RCC 7860 (cell line): Measurements from ENCODE around the gene ICE1.
"Not testable (repeated sequence)": the region's sequence is repeated elsewhere in the genome, so short reads cannot be mapped to it uniquely, and the experiment has no call there.

Experiments used
- DNase-seq: peaks from one replicate; pipeline ENCODE4 v3.0.0-alpha.2; 2015; ENCODE audit warnings: low spot score
- FAIRE-seq: peaks from 2 replicates; lab custom pipeline; 2012; peaks lifted over from hg19 to GRCh38; lab: Jason Lieb, UNC

ICE1 gene

DNA sequence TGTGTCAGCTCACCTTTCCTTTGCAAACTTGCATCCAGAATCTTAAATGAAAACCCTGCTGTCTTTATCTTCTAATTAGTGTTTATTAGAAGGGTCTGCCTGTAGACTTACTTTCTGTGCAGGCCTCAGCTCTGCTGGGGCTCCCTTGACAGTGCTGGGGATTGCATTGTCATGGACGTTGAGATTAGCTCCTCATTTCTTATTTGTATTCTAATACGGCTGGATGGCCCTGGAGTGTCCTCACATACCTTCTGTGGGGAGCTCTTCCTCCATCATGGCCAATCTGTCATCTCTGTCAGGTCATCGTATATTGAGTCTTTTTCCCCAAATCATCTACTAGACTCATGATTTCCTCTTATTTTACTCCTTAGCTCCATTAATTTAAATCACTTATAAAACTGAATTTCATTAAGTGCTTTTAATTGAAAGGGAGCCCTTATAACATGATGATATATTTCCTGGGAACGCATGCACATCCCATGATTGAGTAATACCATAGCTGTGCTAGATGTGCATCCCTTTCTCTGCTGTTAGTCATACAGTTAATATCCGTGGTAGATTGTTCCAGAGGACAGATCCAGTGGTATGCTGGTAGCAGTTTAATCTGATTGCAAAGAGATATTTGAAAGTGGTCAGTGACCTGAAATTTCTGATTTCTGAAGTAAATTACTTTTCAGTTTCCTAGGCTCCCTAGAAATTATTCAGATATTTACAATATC, 61.6 kb downstream of the ICE1 start:
- DNase-seq (peak; percentile 44), FAIRE-seq (peak; percentile 80)

DNA sequence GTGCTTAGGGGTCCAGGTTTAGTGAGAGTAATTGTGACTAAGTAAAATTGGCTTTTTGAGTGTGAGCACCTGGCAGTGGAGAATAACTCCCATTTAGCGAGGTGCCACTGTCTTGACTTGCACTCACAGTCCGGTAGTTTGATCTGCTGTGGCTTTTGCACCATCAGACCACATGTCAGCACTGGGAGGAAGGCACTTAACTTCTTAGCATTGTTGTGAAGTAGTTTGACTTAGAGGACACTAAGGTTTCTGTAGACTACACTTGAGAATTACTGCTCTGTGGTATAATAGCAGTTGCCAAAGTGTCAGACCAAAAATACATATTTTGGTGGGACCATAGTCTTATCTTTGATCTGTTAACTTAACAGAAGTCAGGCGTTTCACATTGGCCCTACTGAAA, 63.6 kb downstream of the ICE1 start:
- DNase-seq (no peak), FAIRE-seq (no peak)

DNA sequence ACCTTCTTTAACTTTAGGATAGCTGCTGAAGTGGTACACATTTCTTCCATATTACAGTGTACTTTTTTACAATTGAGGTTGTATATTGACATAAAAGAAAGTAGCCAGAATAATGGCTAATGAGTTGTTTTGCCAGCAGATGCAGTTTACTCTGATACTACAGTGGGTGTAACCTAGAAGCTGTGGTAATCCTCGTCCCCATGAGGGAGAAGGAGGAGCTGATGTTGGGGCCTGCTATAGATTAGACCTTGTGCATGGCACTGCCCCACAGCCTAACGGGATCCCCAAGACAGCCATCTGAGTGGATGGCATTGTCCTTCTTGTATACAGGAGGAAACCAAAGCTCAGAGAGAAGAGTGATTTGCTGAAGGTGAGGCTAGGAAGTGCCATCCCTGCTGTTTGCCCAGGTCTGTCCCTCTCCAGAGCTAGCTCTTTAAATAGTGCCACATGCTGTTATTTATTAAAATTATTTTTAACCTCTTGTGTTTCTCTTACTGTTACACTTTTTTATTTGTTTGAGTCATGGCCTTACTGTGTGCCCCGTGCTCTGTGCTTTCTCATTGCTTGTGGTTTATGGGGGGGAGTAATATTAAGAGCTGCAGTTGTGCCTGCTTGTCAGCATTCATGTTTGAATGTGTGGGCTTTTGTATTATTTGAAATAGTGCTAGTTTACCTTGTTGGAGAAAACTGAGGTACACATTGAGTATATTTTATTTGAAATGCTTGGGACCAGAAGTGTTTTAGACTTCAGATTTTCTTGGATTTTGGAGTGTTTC, 65.3 kb downstream of the ICE1 start:
- FAIRE-seq (no peak), DNase-seq (no peak)

DNA sequence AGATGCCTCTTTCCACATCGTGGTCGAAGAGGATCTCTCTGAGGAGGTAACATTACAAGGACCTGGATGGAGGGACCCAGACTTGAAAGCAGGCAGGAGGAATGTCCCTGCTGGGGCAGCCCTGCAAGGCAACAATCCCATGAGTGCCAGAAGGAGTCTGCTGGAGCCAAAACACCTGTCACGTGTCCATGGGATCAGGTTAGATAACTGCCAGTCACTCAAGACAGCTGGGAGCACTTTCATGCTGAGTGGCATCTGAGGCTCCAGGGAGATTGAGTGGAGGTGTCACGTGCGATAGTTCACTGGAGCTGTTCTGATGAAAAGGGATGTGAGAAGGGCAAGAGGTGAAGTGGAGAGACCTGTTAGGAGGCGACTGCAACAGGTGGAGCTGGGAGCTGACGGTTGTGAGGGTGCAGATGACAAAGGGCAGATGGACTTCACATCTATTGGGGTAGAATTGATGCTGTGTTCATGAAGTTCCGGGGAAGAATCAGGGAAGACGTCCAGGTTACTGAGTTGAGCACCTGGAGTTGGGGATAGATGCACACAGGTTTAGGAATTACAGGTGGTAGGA, 68.4 kb downstream of the ICE1 start:
- FAIRE-seq: no peak
- no peak for DNase-seq

DNA sequence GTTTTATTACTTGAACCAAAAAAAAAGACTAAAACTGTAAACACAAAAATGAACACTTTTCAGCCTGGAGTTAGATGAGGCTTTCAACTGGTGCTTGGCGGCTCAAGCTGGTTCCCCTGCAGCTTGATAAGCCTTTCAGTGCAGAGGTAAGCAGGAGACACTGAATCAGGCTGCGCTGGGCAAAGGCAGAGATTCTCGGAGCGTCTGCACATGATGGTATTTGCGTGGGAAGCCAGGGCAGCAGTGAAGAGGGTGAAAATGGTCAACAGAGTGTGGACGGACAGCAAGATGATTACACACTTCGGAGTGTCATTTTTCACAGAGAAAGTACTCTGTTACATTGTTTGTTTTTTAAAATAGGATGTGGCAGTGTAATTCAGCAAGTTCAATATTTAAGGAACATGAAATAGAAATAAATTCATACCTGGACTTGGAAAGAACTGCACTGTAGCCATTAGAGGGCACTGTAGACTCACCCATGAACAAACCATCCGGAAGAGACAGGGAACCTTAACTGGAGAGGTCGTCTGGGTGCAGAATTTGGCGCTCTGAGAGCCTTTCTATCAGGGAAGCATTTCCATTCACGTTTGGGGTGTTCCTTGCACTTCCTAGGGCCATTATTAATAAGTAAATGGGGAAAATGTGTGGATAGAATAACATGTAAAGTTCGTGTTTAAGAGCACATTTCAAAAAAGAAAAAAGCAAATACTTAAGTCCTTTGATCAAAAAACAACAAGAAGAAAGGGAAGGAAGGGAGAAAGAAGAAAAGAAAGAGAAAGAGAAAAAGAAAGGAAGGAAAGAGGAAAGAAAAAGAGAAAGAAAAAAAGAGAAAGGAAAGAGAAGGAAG, 69.8 kb downstream of the ICE1 start:
- DNase-seq: peak; percentile 61
- peak; percentile 65 for FAIRE-seq

DNA sequence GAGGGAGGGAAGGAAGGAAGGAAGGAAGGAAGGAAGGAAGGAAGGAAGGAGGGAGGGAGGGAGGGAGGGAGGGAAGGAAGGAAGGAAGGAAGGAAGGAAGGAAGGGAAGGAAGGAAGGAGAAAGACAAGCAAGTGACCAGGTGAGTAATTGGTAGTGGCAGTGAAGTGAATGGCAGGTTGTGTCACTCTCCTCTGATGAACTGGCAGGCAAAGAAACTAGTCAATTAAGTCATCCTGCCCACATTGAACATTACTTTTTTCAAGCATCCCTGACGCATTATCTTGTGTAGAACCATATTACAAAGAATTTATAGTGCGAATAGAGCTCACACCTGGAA, 70.4 kb downstream of the ICE1 start:
- FAIRE-seq, DNase-seq: not testable (repeated sequence)

DNA sequence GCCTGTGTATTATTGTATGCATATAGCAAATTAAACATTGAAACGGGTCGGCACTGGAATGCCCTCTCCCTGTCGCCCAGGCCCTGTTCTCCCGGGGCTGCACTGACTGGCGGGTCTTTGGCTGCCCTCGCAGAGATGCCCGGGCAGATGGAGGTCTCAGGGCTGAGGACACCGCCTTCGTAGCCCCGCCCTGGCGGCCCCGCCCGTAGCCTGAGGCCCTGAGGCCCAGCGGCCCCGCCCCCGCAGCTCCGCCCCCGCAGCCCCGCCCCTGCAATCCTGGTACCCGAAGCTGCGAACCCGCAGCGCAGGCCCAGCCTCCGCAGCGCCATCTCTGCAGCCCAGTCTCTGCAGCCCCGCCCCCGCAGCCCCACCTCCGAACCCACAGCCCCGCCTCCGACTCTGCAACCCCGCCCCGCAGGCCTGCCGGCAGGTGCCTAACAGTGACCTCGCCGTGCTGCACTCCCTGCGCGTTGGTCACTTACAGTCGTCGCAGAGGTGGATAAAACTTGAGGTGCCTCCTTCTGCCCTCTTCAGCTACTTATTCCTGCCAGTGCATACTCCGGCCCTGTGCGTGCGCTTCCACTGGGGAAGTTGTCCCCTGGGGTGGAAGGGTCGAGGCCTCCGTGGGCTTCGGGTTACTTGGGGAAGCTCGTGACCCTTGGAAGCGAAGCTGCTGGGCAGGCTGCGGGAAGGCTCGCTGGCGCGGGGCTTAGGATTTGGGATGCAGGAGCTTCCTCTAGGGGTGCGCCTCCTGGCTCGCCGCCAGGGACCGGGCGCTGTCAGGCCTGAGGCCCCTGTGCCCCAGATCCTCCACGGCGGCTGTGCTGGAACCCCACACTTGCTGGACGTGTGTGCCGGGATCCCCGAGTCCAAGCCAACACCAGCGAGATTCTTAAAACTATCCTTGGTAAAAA, 72.3 kb downstream of the ICE1 start:
- DNase-seq (no peak), FAIRE-seq (no peak)

DNA sequence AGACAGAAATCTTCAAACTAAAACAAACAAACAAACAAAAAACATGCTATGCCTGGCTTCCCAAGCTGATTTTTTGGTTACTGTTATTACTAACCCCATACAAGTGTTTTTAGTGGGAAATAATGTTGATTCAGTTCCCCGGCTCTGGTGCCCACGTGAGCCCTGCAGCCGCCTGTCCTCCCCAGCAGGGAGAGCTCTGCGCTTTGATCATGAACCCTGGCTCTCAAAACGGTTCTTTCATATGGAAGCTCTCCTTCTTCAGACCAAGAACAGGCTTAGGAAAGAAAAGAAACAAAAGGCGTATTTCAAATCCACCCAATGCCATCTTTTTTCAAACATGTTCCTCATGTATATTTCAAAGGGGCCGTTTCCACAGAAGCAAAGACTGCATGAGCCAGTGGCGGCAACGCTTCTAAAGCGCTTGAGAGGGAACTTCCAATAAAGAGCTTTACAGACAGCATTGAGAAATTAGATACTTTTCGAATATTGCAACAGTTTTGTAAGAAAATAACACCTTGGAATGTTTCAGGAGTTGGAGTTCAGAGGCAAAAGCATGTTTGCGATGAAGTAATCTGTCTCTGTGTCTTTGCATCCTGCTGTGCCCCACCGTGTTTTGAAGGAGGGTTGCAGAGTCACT, 74.8 kb downstream of the ICE1 start:
- DNase-seq (peak; percentile 26), FAIRE-seq (no peak)

DNA sequence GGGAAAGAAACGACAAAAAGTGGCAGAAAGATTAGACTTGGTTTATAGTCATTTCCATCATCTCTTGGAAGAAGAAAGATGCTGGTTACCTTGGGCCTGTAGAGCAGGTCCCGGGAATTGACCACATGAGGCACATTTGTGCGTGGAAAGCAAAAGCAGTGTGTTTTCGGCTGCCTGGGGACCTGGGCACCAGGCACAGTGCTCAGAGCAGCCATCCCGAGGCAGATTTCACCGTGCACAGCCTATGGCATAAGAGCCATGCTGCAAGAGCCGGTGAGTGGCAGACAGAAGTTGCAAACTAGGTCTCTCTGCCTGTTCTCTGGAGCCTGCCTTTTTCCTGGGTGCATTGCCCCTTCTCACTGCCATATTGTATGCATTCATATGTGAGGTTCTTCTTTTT, 77.0 kb downstream of the ICE1 start:
- no peak for FAIRE-seq
- no peak for DNase-seq

DNA sequence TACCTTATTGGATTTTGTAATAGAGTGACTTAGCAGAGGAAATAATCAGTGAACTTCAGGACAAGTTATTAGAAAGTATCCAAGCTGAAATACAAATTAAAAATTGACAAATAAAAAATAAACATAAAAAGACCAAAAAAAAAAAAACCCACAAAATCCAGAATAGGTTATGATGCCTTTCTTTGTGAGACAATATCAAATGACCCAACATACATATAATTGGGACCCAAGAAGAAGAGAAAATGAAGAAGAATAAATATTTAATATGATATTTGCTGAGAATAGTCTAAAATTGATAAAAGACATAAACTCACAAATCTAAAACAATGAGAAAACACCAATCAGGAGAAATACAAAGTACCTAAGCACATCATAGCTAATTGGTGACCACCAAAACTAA, 81.8 kb downstream of the ICE1 start:
- FAIRE-seq (no peak), DNase-seq (no peak)

DNA sequence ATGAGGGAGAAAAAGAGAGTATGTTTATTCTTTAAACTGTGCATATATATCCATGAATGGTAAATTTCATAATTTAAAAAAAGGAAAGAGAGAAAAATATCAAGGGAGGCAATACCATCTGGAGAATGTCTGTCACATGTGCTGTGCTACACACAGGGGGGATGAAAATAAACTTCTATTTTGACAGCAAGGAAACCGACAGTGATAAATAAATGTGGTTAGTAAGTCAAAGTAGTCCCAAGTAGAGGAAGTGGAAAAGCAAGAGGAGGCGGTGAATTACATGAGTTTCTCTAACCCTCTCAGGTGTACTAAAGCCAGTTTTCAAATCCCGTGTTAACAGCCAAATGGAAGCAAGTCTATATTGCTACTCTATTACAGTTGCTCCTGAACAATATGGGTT, 83.3 kb downstream of the ICE1 start:
- no peak for DNase-seq
- FAIRE-seq: no peak

DNA sequence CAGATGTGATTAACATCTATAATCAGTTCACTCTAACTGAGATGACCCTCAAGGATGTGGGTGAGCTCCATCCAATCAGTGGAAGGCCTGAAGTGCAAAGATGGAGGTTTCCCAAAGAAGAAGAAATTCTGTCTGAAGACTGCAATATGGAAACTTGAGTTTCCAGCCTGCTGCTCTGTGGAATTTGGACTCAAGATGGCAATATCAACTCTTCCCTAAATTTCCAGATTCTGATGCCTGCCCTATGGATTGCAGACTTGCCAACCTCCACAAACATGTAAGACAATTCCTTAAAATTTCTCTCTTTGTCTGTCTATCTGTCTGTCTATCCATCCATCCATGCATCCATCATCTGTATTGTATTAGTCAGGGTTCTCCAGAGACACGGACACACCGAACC, 85.9 kb downstream of the ICE1 start:
- no peak for DNase-seq
- no peak for FAIRE-seq

DNA sequence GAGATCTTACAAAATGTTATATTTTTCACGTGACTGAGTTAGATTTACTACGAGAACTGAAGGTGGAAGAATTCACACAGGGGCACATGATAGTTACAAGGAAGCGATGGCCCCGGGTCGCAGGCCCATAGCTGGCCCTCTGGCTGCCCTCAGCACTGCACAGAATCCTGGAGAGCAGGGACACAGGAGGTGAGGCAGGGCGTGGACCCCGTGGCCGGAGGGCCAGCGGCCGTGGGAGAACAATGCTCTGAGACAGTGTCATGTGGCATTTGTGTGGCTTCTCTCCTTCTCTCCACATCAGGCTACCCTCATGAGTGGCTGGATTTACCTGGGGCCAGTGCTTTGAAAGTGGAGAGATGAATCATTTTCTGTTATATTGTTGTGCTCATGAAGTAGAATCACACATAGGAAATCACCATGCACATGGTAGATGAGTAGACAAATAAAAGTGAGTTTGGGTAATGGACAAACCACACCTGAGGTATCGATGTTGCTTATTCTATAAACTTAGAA, 89.5 kb downstream of the ICE1 start:
- FAIRE-seq (no peak), DNase-seq (no peak)

DNA sequence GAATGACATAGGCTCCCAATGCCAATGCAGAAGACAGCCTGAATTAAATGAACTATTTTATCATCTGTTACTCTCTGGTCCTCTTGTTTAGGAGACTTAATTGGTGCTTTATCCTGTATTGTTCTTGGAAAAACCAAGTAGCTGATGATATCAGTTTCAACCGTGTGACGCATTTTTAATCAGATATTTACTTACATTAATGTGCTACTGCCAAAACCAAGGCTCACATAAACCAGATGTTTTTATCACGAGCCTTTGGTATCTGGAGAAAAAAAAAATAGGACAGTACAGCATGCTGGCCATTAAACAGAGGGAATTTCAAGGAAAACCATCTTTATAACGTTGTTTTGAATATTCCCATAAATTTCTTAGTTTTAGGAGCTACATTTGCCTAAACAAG, 90.1 kb downstream of the ICE1 start:
- no peak for DNase-seq
- FAIRE-seq: no peak

DNA sequence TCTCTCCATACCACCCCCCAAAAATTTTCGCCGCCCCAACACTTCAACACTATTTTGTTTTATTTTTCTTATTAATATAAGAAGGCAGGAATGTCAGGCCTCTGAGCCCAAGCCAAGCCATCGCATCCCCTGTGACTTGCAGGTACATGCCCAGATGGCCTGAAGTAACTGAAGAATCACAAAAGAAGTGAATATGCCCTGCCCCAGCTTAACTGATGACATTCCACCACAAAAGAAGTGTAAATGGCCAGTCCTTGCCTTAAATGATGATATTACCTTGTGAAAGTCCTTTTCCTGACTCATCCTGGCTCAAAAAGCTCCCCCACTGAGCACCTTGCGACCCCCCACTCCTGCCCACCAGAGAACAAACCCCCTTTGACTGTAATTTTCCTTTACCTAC, 98.1 kb downstream of the ICE1 start:
- DNase-seq, FAIRE-seq: not testable (repeated sequence)

DNA sequence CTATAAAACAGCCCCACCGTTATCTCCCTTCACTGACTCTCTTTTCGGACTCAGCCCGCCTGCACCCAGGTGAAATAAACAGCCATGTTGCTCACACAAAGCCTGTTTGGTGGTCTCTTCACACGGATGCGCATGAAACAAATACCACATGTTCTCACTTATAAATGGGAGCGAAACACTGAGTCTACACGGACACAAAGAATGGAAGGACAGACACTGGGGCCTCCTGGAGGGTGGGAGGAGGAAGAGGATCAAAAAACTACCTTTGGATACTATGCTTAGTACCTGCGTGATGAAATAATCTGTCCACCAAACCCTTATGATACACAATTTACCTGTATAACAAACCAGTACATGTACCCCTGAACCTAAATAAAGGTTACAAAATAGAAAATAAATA, 98.6 kb downstream of the ICE1 start:
- DNase-seq (no peak), FAIRE-seq (no peak)

DNA sequence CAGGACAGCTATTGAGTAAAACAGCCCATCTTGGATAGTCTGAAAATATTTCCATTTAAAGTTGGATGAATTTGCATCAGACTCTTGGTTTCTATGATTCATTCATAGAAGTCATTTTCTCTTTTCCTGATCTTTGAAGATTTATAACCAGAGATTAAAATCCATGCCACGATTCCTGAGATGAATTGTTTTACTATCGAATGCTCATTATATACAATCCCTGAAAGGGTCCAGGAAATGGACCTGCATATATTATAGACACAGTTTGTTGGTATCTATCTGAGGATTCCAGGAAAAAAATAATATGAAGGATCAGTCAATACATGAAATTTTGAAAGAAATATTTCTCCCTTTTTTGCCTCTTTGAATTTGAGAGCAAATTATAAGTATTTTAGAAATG, 99.0 kb downstream of the ICE1 start:
- no peak for DNase-seq
- no peak for FAIRE-seq

DNA sequence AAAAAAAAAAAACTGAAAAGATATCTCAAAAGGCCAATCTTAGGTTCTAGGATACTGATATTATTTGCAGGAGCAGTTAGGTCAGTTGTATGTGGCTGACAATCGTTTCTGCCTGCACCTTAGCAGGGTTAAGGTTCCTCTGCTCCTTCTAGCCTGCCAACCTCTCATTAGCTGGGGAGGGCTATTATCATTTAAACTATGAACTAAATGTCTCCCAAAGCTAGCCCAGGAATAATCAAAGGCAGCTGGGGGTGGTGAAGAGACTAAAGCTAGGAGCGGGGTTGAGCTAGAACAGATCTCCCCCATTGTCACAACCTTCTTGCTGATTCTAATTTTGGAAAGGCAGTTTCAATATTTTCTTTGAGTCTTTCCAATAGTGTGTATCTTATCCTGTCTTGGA, 99.9 kb downstream of the ICE1 start:
- DNase-seq (no peak), FAIRE-seq (no peak)

DNA sequence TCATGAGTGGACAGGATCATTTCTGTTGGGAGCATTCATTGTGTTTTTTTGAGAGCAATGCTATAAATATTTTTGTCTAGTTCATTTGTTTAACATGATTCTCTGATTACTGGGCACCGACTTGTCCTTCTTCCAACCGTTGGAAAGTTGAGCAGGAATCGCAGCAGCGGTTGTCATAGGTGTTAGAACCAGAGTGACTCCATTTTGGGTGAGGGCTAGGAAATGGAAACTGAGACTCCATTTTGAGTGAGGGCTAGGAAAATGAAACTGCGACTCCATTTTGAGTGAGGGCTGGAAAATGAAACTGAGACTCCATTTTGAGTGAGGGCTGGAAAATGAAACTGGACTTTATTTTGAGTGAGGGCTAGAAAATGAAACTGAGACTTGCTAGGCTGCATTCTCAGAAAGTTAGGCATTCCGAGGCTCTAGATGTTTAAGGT, 100.6 kb downstream of the ICE1 start:
- no peak for FAIRE-seq
- DNase-seq: no peak

DNA sequence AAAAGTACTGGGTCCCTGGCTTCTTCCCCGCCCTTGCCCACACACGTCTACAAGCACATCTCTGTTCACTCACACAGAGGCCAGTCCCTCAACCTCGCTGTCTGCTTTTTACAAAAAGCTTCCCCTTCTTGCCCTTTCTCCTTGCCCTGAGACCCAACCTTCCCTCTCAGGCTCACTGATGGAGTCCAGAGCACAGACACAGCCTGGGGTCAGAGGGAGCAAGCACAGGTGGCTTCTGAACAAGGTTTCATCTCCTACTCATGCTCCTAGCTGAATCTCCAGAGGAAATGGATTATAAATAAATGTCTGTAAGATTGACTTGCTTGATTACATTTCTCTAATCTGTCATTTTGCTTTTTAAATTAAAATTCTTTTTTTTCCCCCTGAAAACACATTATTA, 101.8 kb downstream of the ICE1 start:
- no peak for DNase-seq
- no peak for FAIRE-seq
